ENCODE data around the gene LTBP4.
"Not testable (repeated sequence)": the region's sequence is repeated elsewhere in the genome, so short reads cannot be mapped to it uniquely, and the experiment has no call there.

LTBP4 gene

DNA sequence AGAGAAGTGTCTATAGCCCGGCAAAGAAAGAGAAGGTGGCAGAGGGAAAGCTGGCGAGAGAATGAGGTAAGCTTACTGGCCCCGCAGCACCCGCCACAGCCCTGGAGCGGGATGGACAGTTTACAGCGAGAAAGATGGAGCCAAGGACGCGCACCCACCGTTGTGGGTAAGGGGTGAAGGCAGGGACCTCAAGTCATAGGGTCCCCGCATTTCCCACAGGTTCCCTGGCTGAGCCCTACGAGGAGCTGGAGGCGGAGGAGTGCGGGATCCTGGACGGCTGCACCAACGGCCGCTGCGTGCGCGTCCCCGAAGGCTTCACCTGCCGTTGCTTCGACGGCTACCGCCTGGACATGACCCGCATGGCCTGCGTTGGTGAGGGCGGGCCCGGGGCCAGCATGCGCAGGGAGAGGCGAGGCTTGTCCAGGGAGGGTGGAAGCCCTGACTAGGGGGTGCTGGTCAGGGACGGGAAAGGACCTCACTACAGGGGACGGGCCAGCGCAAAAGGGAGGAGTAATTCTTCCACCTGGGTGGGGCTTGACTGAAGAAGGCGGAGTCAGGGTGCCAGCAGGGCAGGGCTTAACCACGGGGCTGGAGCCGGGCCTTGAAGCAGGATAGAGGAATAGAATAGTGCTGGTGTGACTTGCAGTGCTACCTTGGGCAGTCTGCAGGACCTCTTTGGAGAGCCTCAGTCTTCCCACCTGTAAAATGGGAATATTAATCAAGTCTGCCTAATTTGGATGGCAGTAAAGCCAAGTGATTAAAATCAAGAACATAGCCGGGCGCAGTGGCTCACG lies 26.5 kb downstream of the LTBP4 start:
- DNase-seq (ENCODE audit: low read depth): no peak

DNA sequence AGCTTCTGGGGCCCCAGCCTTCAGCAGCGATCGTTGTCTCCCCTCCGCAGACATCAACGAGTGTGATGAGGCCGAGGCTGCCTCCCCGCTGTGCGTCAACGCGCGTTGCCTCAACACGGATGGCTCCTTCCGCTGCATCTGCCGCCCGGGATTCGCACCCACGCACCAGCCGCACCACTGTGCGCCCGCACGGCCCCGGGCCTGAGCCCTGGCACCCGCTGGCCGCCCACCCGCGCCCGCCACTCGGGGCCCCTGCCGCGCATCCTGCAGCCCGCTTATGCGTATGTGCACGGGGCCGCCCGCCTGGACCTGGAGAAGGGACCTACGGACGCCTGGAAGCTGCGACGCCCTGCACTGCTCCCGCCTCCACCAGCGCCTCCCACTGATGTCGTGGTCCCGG lies 28.2 kb downstream of the LTBP4 start:
- DNase-seq (ENCODE audit: low read depth): no peak

DNA sequence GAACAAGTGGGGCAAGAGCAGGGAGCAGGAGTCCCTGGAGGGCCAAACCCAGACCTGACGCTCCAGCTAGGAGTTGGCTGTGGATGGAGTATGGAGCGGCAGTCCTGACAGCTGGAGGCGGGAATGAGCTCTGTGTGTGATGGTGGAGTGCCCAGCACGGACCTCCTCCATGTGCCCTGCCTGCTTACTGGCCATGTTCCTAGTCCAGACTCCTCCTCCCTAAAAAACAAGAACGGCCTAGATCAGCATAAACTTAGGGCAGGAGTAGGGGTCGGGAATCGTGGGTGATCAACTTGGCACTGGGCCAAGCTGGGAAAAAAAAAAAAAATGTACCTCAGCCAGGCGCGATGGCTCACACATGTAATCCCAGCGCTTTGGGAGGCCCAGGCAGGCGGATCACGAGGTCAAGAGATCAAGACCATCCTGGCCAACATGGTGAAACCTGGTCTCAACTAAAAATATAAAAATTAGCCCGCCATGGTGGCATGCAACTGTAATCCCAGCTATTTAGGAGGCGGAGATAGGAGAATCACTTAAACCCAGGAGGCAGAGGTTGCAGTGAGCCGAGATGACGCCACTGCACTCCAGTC lies 29.5 kb downstream of the LTBP4 start:
- DNase-seq (ENCODE audit: low read depth): no peak

DNA sequence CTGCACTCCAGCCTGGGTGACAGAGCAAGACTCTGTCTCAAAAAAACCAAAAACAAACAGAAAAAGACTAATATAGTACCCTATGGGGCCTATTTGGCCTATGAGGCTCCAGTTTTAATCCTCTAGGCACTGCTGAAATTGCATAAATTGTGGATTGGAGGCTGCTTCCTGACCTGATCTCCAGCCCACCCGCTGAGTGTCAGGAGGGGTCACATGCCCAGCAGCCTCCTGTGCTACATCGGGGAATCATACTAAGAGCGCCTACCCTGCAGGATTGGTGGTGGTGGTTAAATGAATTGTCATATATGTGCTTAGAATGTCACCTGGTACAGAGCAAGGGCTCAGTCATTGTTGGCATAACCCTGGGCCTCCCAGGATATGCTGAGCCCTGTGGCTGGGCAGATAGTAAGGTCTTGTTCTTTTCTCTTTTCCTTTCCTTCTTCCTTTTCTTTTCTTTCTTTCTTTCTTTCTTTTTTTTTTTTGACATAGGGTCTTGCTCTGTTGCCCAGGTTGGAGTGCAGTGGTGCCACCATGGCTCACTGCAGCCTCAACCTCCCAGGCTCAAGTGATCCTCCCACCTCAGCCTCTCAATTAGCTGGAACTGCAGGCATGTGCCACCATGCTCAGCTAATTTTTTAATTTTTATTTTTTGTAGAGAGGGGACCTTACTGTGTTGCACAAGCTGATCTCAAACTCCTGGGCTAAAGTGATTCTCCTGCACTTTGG lies 31.3 kb downstream of the LTBP4 start:
- DNase-seq (ENCODE audit: low read depth): no peak

DNA sequence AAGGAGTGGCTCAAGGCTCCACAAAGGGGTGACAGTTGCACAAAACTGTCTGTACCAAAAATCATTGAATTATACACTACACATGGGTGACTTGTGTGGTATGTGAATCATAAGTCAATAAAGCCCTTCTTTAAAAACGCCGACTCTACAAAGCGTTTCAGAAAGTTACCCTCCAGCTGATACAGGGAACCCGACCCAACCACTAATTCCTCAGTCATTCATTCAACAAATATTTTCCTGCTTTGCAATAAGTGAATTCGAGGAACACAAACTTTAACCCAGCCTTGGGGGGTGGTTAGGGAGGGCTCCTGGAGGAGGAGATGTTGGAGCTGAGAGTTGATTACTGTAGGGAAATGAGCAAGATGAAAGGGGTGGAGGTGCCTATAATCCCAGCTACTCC lies 32.0 kb downstream of the LTBP4 start:
- peak; percentile 64 for DNase-seq (ENCODE audit: low read depth)

DNA sequence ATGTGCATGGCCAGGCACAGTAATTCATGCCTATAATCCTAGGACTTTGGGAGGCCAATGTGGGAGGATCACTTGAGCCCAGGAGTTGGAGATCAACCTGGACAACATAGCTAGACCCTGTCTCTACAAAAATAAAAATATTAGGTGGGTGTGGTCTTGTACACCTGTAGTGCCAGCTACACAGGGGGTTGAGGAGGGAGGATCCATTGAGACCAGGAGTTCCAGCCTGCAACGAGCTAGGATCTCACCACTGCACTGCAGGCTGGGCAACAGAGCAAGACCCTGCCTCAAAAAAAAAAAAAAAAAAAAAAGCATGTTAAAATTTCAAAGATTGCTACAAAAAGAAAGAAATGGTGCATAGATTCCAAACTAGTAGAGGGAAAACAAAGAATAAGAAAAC lies 37.2 kb downstream of the LTBP4 start:
- no peak for DNase-seq (ENCODE audit: low read depth)

- DNase-seq (ENCODE audit: low read depth): no peak
Measured at GRCh38 chr19:40639638-40639982, 38.4 kb downstream of the LTBP4 start.

DNA sequence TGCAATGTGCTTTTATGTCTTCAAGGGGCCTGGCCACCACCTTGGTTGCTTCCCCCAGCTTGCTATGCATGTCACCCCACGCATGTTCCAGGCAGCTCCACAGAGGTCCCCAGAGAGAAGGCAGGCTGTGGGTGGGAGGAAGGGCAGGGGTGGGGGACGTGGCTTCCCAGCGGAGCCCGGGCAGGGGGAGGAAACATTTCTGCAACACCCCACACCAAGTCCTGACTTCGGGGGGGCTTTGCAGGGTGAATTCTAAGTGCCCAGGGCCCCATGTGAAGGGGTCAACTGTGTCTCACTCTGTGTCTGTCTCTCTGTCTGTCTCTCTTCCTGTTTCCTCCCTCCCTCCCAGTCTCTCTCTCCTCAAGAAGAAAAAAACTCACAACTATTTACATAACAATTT lies 39.6 kb downstream of the LTBP4 start:
- no peak for DNase-seq (ENCODE audit: low read depth)

DNA sequence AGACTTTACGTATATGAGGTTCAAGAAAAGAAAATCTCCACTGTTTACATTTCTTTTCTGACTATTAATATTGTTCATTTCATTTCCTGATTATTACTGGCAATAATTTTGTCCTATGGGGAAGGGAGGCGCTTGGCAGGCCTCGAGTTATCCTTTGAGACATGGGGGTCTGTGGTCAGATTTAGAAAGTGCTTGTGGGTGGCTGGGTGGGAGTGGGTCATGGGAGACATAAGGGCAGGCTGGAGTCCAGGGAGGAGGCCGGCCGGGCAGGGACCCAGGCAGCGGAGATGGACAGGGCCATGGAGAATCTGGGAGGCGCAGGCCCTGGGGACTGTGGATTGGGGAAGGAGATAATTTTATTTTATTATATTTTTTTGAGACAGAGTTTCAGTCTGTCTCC lies 40.1 kb downstream of the LTBP4 start:
- DNase-seq (ENCODE audit: low read depth): no peak

DNA sequence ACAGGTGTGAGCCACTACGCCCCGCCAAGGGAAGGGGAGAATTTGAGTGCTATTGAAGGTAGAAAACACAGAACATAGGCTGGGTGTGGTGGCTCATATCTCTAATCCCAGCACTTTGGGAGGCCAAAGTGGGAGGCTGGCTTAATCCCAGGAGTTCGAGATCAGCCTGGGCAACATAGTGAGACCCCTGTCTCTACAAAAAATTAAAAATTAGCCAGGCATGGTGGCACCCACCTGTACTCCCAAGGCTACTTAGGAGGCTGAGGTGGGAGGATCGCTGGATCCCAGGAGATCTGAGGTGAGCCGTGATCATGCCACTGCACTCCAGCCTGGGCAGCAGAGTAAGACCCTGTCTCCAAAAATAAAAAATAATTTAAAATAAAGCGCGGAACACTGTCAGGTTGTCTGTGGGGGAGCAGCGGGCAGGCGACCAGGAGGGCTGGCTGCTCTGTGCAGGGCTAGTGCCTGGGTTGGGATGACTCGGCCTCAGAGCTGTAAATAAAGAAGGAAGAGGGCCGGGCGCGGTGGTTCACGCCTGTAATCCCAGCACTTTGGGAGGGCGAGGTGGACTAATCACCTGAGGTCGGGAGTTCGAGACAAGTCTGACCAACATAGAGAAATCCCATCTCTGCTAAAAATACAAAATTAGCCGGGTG lies 41.0 kb downstream of the LTBP4 start:
- no peak for DNase-seq (ENCODE audit: low read depth)

GRCh38 chr19:40642757-40643305 lies 41.7 kb downstream of the LTBP4 start:
- DNase-seq (ENCODE audit: low read depth): no peak

GRCh38 chr19:40646743-40647254 lies 45.6 kb downstream of the LTBP4 start:
- no peak for DNase-seq (ENCODE audit: low read depth)

GRCh38 chr19:40649903-40650675 lies 48.9 kb downstream of the LTBP4 start:
- not testable (repeated sequence) for DNase-seq (ENCODE audit: low read depth)

DNA sequence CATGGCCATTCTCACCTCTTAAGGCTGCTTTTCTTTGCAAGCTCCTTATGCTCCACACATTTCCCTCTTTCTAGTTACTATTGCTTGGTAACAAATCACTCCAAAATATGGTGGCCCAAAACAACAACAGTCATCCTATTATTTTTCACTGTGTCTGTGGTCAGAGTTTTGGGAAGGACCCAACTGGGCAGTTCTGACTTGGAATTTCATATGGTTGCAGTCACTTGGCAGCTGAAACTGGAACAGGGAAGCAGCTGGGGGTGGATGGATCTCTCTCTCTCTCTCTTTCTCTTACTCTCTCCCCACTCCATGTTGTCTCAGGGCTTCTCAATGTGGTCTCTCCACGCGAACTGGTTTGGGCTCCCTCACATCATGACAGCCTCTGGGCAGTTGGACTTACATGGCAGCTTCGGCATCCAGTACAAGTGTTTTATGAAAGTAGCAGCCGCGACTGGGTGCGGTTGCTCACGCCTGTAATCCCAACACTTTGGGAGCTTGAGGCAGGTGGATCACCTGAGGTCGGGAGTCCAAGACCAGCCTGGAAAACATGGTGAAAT lies 49.7 kb downstream of the LTBP4 start:
- no peak for DNase-seq (ENCODE audit: low read depth)

- not testable (repeated sequence) for DNase-seq (ENCODE audit: low read depth)
Measured at GRCh38 chr19:40652303-40652702, 51.1 kb downstream of the LTBP4 start.

DNA sequence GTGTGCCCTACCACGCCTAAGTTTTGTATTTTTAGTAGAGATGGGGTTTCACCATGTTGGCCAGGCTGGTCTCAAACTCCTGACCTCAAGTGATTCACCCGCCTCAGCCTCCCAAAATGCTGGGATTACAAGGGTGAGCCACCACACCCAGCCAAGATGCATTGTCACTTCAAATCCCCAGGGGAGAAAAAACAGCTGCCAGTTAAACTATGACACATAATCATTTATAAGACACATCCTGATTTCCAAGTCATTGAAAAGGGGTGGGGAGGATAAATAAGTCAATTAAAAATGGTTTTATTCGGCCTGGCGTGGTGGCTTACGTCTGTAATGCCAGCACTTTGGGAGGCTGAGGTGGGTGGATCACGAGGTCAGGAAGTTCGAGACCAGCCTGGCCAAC lies 54.5 kb downstream of the LTBP4 start:
- DNase-seq (ENCODE audit: low read depth): not testable (repeated sequence)

DNA sequence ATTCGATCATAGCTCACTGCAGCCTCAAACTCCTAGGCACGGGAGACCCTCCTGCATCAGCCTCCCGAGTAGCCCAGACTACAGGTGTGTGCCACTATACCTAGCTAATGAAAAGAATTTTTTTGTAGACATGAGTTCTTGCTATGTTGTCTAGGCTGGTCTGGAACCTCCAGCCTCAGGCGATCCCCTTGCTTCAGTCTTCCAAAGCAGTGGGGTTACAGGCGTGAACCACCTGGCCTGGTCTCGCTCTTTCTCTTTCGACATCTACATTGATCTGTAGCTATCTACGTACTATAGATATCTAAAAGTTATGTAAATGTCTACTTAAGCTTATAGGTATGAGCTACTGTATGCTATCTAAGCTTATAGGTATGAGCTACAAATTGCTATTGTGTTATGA lies 56.9 kb downstream of the LTBP4 start:
- DNase-seq (ENCODE audit: low read depth): no peak

DNA sequence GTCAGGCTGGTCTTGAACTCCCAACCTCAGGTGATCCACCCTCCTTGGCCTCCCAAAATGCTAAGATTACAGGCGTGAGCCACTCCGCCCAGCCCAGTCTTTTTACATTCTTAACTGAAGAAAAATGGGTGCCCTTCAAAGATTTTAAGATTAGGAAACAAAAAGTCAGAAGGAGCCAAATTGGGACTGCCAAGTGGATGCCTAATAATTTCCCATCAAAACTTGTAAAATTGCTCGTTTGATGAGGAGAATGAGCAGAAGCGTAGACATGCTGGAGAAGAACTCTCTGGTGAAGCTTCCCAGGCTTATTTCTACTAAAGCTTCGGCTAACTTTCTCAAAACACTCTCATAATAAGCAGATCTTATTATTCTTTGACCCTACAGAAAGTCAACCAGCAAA lies 57.9 kb downstream of the LTBP4 start:
- no peak for DNase-seq (ENCODE audit: low read depth)

DNA sequence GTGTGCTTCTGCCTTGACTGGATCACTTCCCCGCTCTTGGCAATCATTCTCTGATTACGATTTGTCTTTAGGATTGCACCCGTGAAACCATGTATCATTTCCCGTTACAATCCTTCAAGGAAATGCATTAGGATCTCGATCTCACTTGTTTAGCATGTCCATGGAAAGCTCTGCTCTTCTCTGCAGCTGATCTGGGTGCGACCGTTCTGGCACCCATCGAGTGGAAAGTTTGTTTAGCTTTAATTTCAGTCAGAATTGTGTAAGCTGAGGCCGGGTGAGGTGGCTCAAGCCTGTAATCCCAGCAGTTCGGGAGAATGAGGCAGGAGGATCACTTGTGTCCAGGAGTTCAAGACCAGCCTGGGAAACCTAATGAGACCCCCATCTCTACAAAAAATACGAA lies 58.4 kb downstream of the LTBP4 start:
- DNase-seq (ENCODE audit: low read depth): no peak

DNA sequence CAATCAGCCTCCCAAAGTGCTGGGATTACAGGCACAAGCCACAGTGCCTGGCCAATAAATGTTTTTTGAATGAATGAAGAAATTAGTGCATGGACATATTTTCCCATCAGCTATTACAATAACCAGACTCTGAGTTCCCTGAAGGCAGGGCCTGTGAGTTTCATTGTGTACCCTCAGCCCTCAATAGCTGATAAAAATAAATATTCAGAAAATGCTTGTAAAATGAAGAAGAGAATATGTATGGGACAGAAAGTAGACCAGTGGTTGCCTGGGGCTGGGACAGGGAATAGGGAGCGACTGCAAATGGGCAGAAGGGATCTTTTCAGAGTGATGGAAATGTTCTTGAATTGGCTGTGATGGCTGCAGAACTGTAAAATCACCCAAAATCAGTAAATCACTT lies 60.4 kb downstream of the LTBP4 start:
- no peak for DNase-seq (ENCODE audit: low read depth)
